ENCODE results near the gene HCRT. TPM values are rescaled to one million over a fixed set of nuclear protein-coding genes. Genes with fewer than 3 reads are reported as not detected.

Gene HCRT
- total RNA-seq, 1 donor from 2014 or later, result not detected

DNA sequence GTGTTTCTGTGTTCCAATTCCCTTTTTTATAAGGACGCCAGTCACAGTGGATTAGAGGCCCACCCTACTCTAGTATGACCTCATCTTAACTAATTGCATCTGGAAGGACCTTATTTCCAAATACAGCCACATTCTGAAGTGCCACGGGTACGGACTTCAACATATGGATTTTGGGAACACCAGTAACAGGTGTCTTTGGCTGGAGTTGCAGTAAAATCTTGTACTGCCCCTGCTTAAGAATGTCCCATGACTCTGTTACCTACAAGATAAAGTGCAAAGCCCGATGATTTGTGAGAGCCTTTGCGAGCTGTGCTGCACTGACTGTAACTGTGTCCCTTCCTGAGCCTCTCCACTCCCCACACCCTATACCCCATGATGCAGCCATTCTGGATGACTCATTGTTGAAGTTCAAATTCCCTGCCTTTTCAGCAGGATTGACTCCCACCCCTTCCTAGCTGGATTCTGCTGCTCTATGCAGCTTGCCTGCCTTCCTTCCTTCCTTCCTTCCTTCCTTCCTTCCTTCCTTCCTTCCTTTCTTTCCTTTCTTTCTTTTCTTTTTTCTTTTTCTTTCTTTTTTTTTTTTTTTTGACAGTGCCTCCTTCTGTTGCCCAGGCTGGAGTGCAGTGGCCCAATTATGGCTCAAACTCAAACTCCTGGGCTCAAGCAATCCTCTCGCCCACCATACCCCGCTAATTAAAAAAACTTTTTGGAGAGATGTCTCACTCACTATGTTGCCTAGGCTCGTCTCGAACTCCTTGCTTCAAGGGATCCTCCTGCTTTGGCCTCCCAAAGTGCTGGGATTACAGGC, 2.1 kb downstream of the HCRT start:
- H3K4me3 Mint-ChIP-seq (ENCODE audit: unreplicated experiment), result peak overlapping the region; percentile 79
- H3K9me3 ChIP-seq (ENCODE audit: insufficient read depth, low read depth, low read length), result no peaks in the 10 kb centered on the region
- no peaks in the 10 kb centered on the region for H3K36me3 ChIP-seq (ENCODE audit: insufficient read depth, low read length)
- H3K4me1 ChIP-seq (ENCODE audit: insufficient read depth, low read length), result peaks cover 13% of the 10 kb centered on the region
- no peaks in the 10 kb centered on the region for H3K36me3 Mint-ChIP-seq (ENCODE audit: low read depth, unreplicated experiment)
- H3K4me2 ChIP-seq (ENCODE audit: low read length), result peak overlapping the region; percentile 99
- peak overlapping the region; percentile 68 for H3K9ac ChIP-seq (ENCODE audit: low read length)
- peak; percentile 23 for DNase-seq (ENCODE audit: low read depth)
- no peak overlapping the region for H3K27ac ChIP-seq (ENCODE audit: low read depth, low read length)
- H3K4me1 Mint-ChIP-seq (ENCODE audit: low read depth, unreplicated experiment), result peaks cover 8% of the 10 kb centered on the region
- no peaks in the 10 kb centered on the region for H3K79me2 ChIP-seq (ENCODE audit: insufficient read depth, low read length)
- peaks cover 28% of the 10 kb centered on the region for H3K27me3 ChIP-seq (ENCODE audit: insufficient read depth, low read length)
- no peak overlapping the region for H3K27ac Mint-ChIP-seq (ENCODE audit: unreplicated experiment)
- H3K4me3 ChIP-seq (ENCODE audit: insufficient read depth, low read depth, low read length), result peak overlapping the region; percentile 70
- no peak for TF ChIP-seq EZH2 (IDR thresholded peaks at IDR 0.05; ENCODE audit: insufficient read depth, low read length)
- no peak for TF ChIP-seq CTCF (IDR thresholded peaks at IDR 0.05; ENCODE audit: insufficient read depth, low read depth, low read length)
- peaks cover 43% of the 10 kb centered on the region for H3K27me3 Mint-ChIP-seq (ENCODE audit: low read depth, unreplicated experiment)
- peaks cover 4% of the 10 kb centered on the region for H4K20me1 ChIP-seq (ENCODE audit: insufficient read depth, low read length)
- no peaks in the 10 kb centered on the region for H3K9me3 Mint-ChIP-seq (ENCODE audit: unreplicated experiment)
- H2AFZ ChIP-seq (ENCODE audit: low read depth, low read length), result peak overlapping the region; percentile 98
- no peak for FAIRE-seq

DNA sequence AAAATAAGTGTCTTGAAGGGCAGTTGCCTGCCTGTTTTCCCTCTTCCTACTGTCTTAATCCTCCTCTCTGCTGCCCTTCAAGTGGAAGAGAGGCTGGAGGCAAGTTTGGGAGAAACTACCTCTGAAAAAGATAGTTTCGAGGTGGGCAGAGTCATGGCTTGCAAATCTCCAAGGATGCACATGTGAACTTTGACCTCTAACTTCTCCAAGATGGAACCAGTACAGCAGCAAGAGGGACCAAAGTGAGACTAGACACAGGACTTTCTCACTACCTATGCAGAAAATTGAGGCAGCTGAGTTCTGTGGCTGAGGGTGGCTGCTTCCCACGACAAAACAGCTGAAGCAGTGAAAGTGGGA, 3.4 kb downstream of the HCRT start:
- FAIRE-seq (no peak), DNase-seq (ENCODE audit: low read depth) (no peak)
- peaks cover 4% of the 10 kb centered on the region for H4K20me1 ChIP-seq (ENCODE audit: insufficient read depth, low read length)
- no peak overlapping the region for H3K27ac Mint-ChIP-seq (ENCODE audit: unreplicated experiment)
- no peaks in the 10 kb centered on the region for H3K79me2 ChIP-seq (ENCODE audit: insufficient read depth, low read length)
- H3K4me1 Mint-ChIP-seq (ENCODE audit: low read depth, unreplicated experiment), result peaks cover 8% of the 10 kb centered on the region
- H3K27me3 ChIP-seq (ENCODE audit: insufficient read depth, low read length), result peaks cover 28% of the 10 kb centered on the region
- H3K36me3 Mint-ChIP-seq (ENCODE audit: low read depth, unreplicated experiment), result no peaks in the 10 kb centered on the region
- H3K27me3 Mint-ChIP-seq (ENCODE audit: low read depth, unreplicated experiment), result peaks cover 47% of the 10 kb centered on the region
- TF ChIP-seq EZH2 (IDR thresholded peaks at IDR 0.05; ENCODE audit: insufficient read depth, low read length) (no peak), CTCF (IDR thresholded peaks at IDR 0.05; ENCODE audit: insufficient read depth, low read depth, low read length) (no peak)
- H3K4me2 ChIP-seq (ENCODE audit: low read length), result no peak overlapping the region
- no peaks in the 10 kb centered on the region for H3K36me3 ChIP-seq (ENCODE audit: insufficient read depth, low read length)
- no peak overlapping the region for H3K4me3 ChIP-seq (ENCODE audit: insufficient read depth, low read depth, low read length)
- no peak overlapping the region for H3K9ac ChIP-seq (ENCODE audit: low read length)
- no peaks in the 10 kb centered on the region for H3K9me3 Mint-ChIP-seq (ENCODE audit: unreplicated experiment)
- peaks cover 13% of the 10 kb centered on the region for H3K4me1 ChIP-seq (ENCODE audit: insufficient read depth, low read length)
- no peak overlapping the region for H3K27ac ChIP-seq (ENCODE audit: low read depth, low read length)
- no peak overlapping the region for H3K4me3 Mint-ChIP-seq (ENCODE audit: unreplicated experiment)
- H2AFZ ChIP-seq (ENCODE audit: low read depth, low read length), result no peak overlapping the region
- no peaks in the 10 kb centered on the region for H3K9me3 ChIP-seq (ENCODE audit: insufficient read depth, low read depth, low read length)
